Mucosa of descending colon (tissue), 3 donors: ENCODE measurements around the gene WDR20. TPM values are rescaled to one million over a fixed set of nuclear protein-coding genes. Genes with fewer than 3 reads are reported as not detected.

Source experiments
- ATAC-seq: fragments of 200-7000 bp; cut with Tn5 transposase; one replicate; pipeline ENCODE4 v1.9.1; 2020; ENCODE audit warnings: mild to moderate bottlenecking, moderate library complexity
- DNase-seq, 3 donors: peaks; one replicate each; pipeline ENCODE4 v3.0.0-alpha.2; 2020
- H3K36me3 ChIP-seq: fragments of 200-600 bp; one replicate; pipeline ENCODE4 v1.8.0; 2021; ENCODE audit warnings: low read depth, mild to moderate bottlenecking
- H3K4me1 ChIP-seq: fragments of 200-600 bp; one replicate; pipeline ENCODE4 v1.8.0; 2021; ENCODE audit warnings: low read depth, mild to moderate bottlenecking
- H3K4me3 ChIP-seq: fragments of 200-600 bp; one replicate; pipeline ENCODE4 v1.8.0; 2021; ENCODE audit warnings: mild to moderate bottlenecking
- H3K9me3 ChIP-seq: fragments of 200-600 bp; one replicate; pipeline ENCODE4 v1.8.0; 2021; ENCODE audit warnings: mild to moderate bottlenecking
- CTCF ChIP-seq: fragments of 200-600 bp; IDR thresholded peaks from one replicate; pipeline ENCODE4 v1.8.0; 2022; ENCODE audit warnings: antibody characterized with exemption, mild to moderate bottlenecking
- intact Hi-C, 2 donors: fragments of 100-400 bp; cut with DNase I in 1 of 2; cut with micrococcal nuclease in 1 of 2; formaldehyde crosslinking; loops; one replicate each; pipeline versions ENCODE4 v1.11.0 to v1.11.1; 2022; cut with DNase I, micrococcal nuclease
- total RNA-seq, 3 donors: library from RNA; stranded (reverse); fragmentation: NEBNext Ultra II Directional in 2 of 3; extraction: Animal tissue kit (Norgen Biotek cat#: 25700) in 2 of 3; gene quantifications; one replicate each; pipeline versions ENCODE4 v1.2.1 to v1.2.4, GENCODE V29; 2021 to 2023
- donor health status: DM: no; HTN: no; CAD: no; lungs with moderate emphysema.
- donor health status: DM: no; HTN: no; CAD: no.
- donor health status: DM: no; HTN: yes; CAD: no.

WDR20 gene
- total RNA-seq, 3 donors from 2014 or later = 36.2 to 49.4 (median 40.9) TPM

GRCh38 chr14:102217399-102217798 lies 77.7 kb downstream of the WDR20 start:
- DNase-seq (no peak), ATAC-seq (no peak)
- intact Hi-C loops = no loop called here
- H3K4me1 ChIP-seq = peaks cover 4% of the 10 kb centered on the region
- H3K36me3 ChIP-seq = no peaks in the 10 kb centered on the region
- H3K4me3 ChIP-seq = no peak overlapping the region
- H3K9me3 ChIP-seq = no peaks in the 10 kb centered on the region
- TF ChIP-seq CTCF = no peak

- H3K36me3 ChIP-seq = no peaks in the 10 kb centered on the region
- ATAC-seq (no peak), DNase-seq (no peak)
- H3K4me1 ChIP-seq = peaks cover 4% of the 10 kb centered on the region
- no peak overlapping the region for H3K4me3 ChIP-seq
- no peak for TF ChIP-seq CTCF
- intact Hi-C loops = no loop called here
- no peaks in the 10 kb centered on the region for H3K9me3 ChIP-seq
Observed at GRCh38 chr14:102217987-102218421, 78.3 kb downstream of the WDR20 start.

GRCh38 chr14:102218688-102219087 lies 79.0 kb downstream of the WDR20 start:
- intact Hi-C loops = no loop called here

GRCh38 chr14:102219316-102219715 lies 79.6 kb downstream of the WDR20 start:
- no peaks in the 10 kb centered on the region for H3K36me3 ChIP-seq
- H3K4me3 ChIP-seq = no peak overlapping the region
- intact Hi-C loops = no loop called here
- TF ChIP-seq CTCF = no peak
- peaks cover 4% of the 10 kb centered on the region for H3K4me1 ChIP-seq
- ATAC-seq (no peak), DNase-seq (no peak)
- H3K9me3 ChIP-seq = no peaks in the 10 kb centered on the region

More at GRCh38 chr14:102218688-102219087, 79.0 kb downstream of the WDR20 start:
- no peaks in the 10 kb centered on the region for H3K9me3 ChIP-seq
- no peaks in the 10 kb centered on the region for H3K36me3 ChIP-seq
- no peak for ATAC-seq
- no peak overlapping the region for H3K4me3 ChIP-seq
- H3K4me1 ChIP-seq = peaks cover 4% of the 10 kb centered on the region
- TF ChIP-seq CTCF = no peak
- no peak for DNase-seq

- H3K4me3 ChIP-seq = no peak overlapping the region
- DNase-seq (no peak), ATAC-seq (peak; percentile 39)
- no peaks in the 10 kb centered on the region for H3K9me3 ChIP-seq
- no peak for TF ChIP-seq CTCF
- intact Hi-C loops = no loop called here
- no peaks in the 10 kb centered on the region for H3K36me3 ChIP-seq
- H3K4me1 ChIP-seq = peaks cover 4% of the 10 kb centered on the region
Observed at GRCh38 chr14:102220031-102220430, 80.3 kb downstream of the WDR20 start.

- ATAC-seq (peak; percentile 37), DNase-seq (no peak)
- Histone ChIP-seq H3K4me1 (no peaks in the 10 kb centered on the region), H3K4me3 (no peak overlapping the region), H3K9me3 (no peaks in the 10 kb centered on the region), H3K36me3 (no peaks in the 10 kb centered on the region)
- intact Hi-C loops = no loop called here
- no peak for TF ChIP-seq CTCF
Observed at GRCh38 chr14:102221026-102221425, 81.3 kb downstream of the WDR20 start.
